Fibroblast of skin of scalp (primary cell): ENCODE measurements around the gene OIT3. TPM values are rescaled to one million over a fixed set of nuclear protein-coding genes. Genes with fewer than 3 reads are reported as not detected.

Experiments used
- DNase-seq: peaks from one replicate; pipeline ENCODE4 v3.0.0-alpha.2; 2013
- polyA plus RNA-seq, 2 experiments: library from polyadenylated mRNA; unstranded; fragments of 120-200 nt; gene quantifications; one replicate each; pipeline ENCODE4 v1.2.1, GENCODE V29; 2013; ENCODE audit not compliant: insufficient read length in 2 of 2

The OIT3 gene
- polyA plus RNA-seq (2013, experiment 1 of 2; ENCODE audit: insufficient read length): not detected
- 0.35 TPM for polyA plus RNA-seq (2013, experiment 2 of 2; ENCODE audit: insufficient read length)

GRCh38 chr10:72893136-72893798, at the start of gene OIT3:
Gene OIT3 (plus strand): TSS chr10:72893739. CDS start chr10:72893799, 60 bp downstream.
- no peak for DNase-seq

- peak; percentile 35 for DNase-seq
Observed at GRCh38 chr10:72846238-72846637, 47.3 kb upstream of the OIT3 start.

DNA sequence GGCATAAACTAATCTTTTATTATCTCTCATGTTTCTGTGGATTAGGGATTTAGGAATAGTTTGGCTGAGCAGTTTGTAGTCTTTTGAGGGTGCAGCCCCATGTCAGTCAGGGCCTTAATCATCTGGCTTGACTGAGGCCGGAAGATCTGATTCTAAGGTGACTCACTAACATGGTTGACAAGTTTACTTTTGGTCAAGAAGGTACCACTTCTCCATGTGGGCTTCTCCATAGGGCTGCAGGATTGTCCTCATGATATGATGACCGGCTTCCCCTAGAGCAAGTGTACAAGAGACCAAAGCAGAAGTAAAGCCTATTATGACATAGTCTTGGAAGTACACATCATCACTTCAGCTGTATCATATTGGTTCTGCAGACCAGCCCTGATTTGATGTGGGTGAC, 45.9 kb upstream of the OIT3 start:
- DNase-seq: no peak

- no peak for DNase-seq
Observed at GRCh38 chr10:72850861-72851260, 42.7 kb upstream of the OIT3 start.

GRCh38 chr10:72851509-72851908, 42.0 kb upstream of the OIT3 start:
- DNase-seq: no peak

GRCh38 chr10:72852508-72852907, 41.0 kb upstream of the OIT3 start:
- DNase-seq: no peak

DNA sequence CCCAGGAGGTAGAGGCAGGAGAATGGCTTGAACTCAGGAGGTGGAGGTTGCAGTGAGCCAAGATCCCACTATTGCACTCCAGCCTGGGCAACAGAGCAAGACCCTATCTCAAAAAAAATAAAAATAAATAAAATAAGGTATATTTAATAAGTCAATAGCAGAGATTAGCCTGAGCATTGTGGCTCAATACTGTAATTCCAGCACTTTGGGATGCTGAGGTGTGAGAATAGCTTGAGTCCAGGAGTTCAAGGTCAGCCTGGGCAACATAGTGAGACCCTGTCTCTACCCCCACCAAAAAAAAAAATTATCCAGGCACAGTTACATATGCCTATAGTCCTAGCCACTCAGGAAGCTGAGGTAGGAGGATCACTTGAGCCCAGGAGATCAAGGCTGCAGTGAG, 38.4 kb upstream of the OIT3 start:
- no peak for DNase-seq

GRCh38 chr10:72855790-72856189, 37.7 kb upstream of the OIT3 start:
- DNase-seq: no peak

DNA sequence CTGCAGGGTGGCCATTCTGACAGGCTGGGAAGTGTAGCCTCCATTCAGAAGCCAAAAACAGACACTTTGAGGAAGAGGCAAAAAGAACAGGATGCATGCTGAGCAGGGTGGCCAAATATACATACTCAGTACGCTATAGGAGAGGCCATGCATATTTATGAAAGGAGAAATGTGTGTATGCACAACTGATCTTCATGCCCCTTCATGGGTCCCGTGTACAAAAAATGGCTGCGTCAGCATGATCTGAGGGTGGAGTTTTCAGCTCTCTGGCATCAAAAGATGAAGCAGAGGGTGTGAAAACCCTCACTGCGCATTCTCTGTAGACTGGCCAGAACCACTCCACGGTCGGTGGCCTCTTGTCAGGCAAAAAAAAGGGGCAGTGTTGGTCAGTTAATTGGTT, 35.5 kb upstream of the OIT3 start:
- no peak for DNase-seq

- DNase-seq: no peak
Observed at GRCh38 chr10:72862957-72863356, 30.6 kb upstream of the OIT3 start.

GRCh38 chr10:72875250-72876055, 18.1 kb upstream of the OIT3 start:
- DNase-seq: peak; percentile 36

DNA sequence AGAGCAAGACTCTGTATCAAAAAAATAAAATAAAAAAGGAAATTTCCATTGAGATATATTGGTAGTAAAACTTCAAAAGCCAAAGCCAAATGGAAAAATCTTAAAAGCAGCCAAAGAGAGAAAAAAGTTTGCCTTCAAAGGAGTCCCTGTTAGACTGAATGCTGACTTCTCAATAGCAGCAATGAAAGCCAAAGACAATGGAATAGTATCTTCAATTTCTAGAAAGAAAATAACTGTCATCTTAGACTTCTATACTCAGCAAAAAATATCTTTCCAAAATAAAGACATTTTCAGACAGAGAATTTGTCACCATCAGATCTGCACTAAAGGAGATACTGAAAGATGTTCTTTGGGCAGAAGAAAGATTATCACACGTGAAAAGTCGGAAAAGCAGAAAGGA, 14.3 kb upstream of the OIT3 start:
- DNase-seq: no peak

DNA sequence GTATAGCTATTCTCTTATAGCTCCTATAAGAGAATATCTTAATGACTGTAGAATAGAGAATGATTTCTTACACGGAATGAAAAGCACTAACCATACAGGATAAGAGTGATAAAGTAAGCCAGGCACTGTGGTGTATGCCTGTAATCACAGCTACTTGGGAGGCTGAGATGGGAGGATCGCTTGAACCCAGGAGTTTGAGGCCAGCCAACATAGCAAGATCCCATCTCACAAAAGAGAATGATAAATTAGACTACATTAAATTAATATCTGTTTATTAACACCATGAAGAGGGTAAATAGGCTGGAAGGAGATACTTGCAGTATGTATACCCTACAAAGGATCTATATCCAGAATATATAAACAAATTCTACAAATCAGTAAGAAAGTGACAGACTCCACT, 12.2 kb upstream of the OIT3 start:
- DNase-seq: no peak

- DNase-seq: no peak
Observed at GRCh38 chr10:72883861-72884260, 9.7 kb upstream of the OIT3 start.

- no peak for DNase-seq
Observed at GRCh38 chr10:72885953-72886352, 7.6 kb upstream of the OIT3 start.

GRCh38 chr10:72886621-72887020, 6.9 kb upstream of the OIT3 start:
- DNase-seq: no peak

DNA sequence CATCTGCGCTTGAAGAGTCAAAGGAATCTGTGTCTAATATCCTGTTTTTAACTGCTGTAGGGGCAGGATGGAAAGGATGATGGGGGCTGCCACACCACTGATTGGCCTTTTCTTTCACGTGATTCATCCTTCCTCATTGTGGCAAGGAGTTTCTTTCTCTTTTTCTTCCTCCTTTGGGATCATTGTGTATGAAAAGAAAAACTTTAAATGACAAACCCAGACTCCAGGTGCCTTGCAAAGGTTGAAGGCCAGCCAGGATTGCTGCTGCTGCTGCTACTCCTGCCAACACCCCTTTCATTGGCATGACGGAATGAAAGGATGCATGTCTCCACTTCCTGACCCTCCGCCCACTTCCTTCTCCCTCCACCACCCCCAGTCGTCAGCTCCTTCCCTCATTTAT, 6.5 kb upstream of the OIT3 start:
- peak; percentile 7 for DNase-seq

DNA sequence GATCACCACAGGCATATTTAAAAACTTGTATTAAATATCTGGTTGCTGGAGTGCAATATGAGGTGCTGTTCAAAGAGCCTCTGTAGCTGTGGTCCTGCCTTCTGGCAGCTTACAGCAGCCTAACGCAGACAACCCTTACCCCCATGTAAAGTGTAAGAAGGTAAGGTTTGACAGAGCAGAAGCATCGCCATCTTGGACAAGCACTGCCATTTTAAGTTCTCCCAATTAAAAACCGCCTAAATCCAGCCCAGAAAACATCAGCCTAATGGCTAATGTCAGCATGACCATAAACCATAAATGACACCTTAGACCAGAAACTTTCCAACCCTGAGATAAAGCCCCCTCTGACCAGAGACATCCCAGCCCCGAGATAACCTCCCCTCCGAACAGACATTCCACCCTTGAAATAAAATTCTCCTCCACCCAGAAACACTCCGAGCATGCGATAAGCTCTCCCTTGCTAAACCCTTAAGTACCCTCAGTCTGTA, 5.3 kb upstream of the OIT3 start:
- no peak for DNase-seq

GRCh38 chr10:72889391-72889831, 4.1 kb upstream of the OIT3 start:
- no peak for DNase-seq

- no peak for DNase-seq
Observed at GRCh38 chr10:72890086-72890485, 3.5 kb upstream of the OIT3 start.

GRCh38 chr10:72895236-72895850, 1.8 kb downstream of the OIT3 start:
- no peak for DNase-seq

GRCh38 chr10:72898616-72899015, 5.1 kb downstream of the OIT3 start:
- no peak for DNase-seq

DNA sequence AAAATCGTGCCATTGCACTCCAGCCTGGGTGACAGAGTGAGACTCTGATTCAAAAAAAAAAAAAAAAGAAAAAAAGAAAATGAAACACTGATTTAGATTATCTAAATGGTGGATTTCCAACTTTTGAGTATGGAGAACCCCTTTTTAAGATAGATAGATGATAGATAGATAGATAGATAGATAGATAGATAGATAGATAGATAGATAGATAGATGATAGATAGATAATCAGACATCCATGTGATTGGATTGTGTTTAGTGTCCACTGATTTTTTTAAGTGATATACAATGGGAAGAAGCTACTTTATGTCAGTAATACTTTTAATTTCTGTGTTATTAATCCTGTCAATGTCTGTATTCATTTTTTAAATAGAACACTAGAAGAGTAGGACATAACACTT, 6.0 kb downstream of the OIT3 start:
- no peak for DNase-seq
